GM21423 (cell line): ENCODE results near the gene UBE2J1.
"Not testable (repeated sequence)": the region's sequence is repeated elsewhere in the genome, so short reads cannot be mapped to it uniquely, and the experiment has no call there.

ENCODE experiments used
- ATAC-seq: cut with Tn5 transposase; IDR thresholded peaks from one replicate; pipeline ENCODE4 v1.9.1; 2021; ENCODE audit warnings: mild to moderate bottlenecking, moderate library complexity; ENCODE audit not compliant: unreplicated experiment

Gene UBE2J1, protein sequence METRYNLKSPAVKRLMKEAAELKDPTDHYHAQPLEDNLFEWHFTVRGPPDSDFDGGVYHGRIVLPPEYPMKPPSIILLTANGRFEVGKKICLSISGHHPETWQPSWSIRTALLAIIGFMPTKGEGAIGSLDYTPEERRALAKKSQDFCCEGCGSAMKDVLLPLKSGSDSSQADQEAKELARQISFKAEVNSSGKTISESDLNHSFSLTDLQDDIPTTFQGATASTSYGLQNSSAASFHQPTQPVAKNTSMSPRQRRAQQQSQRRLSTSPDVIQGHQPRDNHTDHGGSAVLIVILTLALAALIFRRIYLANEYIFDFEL

DNA sequence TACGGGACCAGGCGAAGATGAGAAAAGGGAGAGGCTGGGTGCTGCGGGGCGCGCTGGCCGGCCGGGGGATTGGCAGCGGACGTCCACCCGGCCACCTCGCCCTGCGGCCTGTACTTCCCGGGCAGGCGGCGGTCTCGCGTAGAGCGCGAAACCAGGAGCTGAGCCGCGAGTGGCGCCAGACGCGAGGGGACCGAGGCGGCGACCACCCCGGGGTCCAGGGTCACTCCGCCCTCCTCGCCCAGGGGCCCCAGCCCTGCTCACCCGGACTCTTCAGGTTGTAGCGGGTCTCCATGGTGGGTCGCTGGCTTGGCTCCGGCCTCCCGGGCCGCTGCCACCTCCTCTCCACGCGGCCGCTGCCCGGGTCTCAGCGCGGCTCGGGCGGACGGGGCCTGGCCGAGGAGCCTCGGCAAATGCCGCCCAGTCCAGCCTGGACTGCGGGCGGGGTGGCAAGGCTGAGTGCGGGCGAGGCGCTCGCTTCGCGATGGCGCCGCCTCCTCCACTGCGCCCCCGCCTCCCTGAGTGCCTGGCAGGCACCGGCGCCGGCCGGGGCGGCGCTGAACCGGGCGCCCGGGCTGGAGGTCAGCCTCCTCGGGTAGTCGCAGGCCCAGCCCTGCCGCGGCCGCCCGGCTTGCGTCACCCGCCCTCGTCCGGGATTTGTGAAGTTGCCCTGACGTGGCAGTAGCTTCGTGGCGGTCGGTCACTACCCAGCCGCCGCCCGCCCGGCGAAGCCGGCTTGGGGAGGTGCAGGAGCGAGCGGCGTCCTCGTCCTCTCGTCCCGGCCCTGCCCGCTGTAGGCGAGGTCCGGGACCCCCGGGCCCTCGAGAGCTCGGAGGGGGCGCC lies at the start of gene UBE2J1:
Gene UBE2J1 (minus strand): TSS at position 445 of the 840 bp plus-strand sequence. CDS start 153 bp downstream, at position 292.
- ATAC-seq, result peak; percentile 41

DNA sequence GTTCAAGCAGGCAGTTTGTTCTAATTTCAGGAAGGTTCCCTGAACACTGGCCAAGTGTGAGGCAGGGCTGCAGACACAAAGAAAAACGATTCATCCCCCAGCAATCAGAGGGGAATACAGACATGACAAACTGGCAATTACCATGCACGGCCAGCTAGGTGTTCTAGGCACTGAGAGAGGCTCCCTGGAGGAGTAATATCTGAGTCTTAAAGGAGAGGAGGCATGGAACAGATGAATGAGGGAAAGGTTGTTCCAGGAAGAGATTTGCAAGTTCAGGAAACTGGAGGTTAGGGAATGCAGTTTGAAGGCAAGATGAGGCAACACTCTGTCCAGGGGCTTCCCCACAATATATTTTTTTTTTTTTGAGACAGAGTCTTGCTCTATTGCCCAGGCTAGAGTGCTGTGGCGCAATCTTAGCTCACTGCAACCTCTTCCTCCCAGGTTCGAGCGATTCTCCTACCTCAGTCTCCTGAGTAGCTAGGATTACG lies 48.4 kb upstream of the UBE2J1 start:
- no peak for ATAC-seq

DNA sequence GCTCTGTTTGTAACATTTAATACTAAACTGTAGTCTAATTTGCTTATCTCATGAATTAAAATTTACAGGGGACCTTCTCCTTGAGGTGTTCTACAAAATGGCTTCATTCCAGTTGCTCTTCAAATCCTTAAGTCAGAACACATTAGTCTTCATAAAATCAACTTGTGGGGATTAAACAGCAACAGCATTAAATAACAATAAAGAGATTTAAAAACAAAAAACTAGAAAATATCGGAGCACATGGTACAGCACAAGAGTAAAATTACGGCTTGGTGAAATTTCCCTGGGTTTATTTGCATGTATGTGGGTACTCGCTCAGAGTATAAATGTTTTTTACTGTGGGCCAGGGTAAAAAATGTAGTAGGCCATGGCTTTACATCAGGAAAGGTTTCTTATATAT lies 47.5 kb upstream of the UBE2J1 start:
- no peak for ATAC-seq

DNA sequence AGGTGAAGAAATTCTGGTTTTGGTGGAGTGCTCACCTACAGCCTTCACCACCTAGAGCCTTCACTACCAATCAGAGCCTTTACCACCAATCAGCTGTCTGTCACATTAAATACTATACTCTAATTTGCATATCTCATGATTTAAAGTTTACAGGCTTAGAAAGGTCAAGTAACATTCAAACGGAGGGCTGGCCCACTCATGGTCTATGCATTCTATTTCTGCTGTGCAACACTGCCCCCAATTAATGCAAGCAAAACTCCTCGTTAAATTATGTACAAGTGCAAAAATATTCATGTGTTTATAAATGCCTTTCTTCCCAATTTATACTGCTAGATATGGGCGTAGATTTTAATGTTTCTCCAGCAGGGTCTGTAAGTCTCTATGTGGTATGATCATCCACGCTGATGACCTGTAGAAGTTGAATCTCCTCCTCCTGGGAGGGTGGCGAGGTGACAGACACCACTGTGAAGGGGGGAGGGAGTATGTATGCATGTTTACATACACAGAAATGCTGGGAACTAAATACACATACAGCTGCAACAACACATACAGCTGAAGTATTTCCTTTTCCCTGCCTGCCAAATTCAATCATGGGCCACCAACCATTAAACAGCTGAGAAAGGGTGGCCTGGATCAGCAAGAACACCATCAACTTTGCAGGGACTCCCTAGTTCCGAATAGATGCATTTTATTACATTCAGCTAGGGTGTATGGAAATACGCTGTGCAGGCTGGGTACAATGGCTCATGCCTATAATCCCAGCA lies 46.4 kb upstream of the UBE2J1 start:
- ATAC-seq, result no peak

DNA sequence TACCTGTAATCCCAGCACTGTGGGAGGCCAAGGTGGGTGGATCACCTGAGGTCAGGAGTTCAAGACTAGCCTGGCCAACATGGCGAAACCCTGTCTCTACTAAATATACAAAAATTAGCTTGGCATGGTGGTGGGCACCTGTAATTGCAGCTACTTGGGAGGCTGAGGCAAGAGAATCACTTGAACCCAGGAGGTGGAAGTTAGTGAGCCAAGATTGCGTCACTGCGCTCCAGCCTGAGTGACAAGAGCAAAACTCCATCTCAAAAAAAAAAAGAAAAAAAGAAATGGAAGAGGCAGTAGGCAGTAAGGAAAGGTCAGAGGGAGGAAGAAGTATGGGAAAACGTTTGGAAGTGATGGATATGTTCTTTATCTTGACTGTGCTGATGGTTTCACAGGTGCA lies 45.4 kb upstream of the UBE2J1 start:
- not testable (repeated sequence) for ATAC-seq

DNA sequence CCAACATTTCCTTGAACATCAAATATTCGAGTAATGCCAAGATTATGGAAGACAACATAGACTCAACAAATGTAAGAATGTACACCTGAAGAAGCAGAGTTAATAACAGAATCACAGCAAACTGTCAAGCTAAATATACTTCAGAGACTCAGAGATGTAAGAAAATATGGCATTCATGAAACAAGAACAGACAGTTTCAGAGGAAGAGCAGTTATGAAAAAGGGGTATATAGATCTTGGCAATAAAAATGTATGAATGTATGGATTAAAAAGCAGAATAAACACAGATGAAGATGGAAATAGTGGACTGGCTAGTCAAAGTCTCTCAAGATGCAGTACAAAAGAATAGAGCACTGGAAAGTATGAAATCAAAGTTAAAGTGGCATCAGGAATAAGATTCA lies 41.1 kb upstream of the UBE2J1 start:
- ATAC-seq, result no peak

DNA sequence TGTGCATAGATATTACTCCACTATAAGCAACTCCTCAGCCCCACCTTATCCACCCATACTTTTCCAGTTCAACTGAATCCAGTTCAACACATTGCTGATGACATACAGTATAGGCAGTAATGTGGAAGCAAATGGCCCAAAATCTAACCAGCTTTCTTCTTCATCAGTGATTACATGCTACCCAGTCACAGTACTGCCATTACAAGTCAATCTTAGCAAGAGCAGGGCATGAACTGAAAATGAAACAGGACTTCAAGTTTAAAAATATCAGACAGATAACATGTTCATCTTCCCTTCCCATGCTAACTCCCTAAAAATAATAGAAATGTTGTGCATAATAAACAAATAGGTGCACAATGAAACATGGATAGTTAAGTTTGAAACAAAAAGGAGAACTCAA lies 40.3 kb upstream of the UBE2J1 start:
- no peak for ATAC-seq

DNA sequence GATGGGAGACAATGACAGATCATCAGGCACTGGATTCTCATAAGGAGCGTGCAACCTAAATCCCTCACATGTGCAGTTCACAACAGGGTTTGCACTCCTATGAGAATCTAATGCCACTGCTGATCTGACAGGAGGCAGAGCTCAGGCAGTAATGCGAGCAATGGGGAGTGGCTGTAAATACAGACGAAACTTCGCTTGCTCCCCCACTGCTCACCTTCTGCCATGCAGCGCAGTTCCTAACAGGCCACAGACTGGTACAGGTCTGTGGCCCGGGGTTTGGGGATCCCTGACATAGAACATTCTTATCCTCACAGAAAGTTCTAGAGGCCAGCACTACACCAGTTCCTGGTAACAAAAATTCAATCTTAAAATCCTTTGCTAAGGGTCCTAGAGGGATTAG lies 36.3 kb upstream of the UBE2J1 start:
- no peak for ATAC-seq

DNA sequence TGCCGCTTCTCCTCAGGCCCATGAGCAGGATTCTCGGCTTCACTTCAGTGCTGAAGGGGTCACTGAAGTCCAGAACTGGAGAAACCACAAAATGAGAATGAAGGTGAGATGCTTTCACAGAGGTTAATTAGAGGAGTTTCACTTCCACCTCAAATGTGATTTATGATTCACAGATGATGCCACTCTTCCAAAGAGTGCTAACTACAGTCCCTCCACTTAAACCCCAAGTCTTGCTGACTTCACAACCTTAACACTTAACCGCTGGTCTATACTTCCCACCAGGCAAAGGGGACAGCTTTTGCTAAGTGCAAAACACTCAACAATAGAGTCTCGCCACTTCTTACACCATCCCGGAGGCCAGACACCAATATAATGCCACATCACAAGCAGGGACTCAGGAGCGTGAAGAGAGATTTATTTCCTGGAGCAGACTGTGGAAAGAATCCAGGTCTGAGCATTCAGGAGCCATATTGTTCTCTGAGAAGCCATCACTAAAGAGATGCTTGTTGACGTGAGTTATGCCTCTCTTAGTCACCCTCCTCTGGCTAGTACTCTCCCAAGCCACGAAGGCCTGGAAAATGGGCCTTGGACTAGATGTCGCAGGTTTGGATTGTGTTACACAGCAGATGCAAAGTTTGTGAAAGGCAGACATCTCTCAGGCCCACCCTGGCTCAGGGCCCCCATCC lies 35.1 kb upstream of the UBE2J1 start:
- ATAC-seq, result peak; percentile 95

DNA sequence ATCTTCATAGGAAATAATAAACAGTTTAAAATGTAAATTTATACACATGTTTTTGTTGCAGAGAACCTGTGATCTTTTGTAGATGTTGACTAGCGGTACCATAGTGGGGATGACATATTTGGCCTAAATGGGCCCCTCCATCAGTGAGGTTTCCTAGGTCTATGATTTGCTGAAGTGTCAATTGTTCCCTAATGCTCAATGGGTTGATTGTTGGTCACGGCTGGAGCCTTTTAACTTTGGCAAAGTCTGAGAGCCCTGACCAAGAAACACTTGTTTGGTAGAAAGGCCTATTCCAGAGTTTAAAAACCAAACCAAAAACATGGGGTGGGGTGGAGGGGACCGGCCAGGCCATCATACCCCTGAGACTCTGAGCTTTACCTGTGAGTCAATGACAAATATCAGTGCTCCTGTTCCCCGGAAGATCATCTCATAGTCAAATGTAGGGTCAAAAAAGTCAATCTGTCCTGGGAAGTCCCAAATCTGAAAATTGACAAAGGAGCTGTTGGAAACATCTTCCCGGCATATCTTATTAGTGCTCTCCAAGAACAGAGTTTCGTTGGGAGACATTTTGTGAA lies 34.5 kb upstream of the UBE2J1 start:
- peak; percentile 20 for ATAC-seq

DNA sequence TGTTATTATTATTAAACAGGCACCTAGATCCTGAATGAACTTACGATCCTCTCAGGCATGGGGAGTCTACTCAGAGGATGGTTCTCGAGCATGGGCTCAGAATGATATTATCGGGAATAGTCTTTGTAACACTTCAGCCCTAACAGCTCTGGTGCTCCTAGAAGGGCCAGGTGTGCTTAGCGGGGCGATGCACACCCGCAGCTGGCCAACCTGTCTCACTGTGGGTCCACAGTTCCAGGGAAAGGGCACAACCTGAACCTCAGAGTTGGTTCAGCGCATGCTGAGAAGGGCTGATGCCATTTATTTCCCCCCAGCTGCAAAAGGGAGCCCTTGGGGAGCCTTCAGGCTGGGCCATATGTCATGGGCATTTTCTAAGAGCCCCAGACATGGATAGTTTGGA lies 33.3 kb upstream of the UBE2J1 start:
- ATAC-seq, result no peak

DNA sequence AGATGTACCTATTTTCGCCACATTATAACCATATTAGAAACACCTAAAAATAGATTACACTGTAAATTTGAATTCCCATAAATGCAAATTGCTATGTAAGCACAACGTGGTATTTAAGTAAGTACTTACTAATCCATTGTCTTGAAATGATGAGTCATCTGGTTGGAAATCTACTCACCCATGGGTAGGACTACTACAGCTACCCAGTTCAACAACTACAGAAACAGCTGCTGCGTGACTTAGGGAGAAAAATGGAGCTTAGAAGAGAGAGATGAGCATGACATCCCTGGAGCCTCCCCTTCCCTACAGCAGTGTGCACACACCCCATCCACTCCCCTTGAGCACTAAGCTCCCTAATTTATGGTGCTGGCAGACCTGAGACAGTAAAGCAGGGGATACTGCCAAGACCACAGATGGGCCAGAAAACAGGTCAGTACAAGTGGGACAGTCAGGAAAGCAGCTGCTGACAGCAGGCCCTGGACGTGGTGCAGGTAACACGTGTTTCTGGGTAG lies 32.7 kb upstream of the UBE2J1 start:
- ATAC-seq, result peak; percentile 29

DNA sequence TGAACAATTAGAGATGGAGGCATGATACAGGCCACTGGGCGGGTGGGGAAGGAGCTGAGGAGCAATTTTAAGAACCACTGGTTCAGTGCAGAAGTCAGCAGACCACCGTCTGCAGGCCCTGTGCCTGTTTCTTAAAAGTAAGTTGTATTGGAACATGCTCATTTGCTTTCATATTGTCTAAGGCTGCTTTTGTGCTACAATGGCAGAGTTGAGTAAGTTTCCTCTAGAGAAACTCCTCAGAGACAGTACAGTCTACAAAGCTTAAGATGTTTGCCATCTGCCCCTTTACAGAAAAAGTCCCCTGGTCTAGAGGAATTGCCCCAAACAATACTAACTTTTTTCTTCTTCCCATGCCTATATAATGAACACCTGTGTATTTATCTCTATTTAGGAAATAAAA lies 28.5 kb upstream of the UBE2J1 start:
- ATAC-seq, result no peak

DNA sequence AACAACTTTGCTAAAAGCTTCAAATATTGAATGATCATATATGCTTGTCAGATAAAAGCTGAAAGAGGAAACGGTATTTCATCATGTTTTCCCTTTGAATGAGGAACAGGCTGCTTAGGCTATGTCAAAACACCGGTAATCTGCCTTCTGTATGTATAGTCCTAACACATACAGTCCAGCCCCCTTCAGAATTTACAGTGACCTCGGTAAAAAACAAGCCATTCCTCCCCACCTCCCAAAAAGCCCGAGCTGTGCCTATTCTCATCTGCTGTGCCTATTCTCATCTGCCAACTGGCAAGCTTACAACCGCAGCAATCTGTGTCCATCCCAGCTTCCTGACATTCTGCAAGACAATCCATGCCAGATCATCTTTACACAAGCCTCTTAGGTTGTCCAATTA lies 26.8 kb upstream of the UBE2J1 start:
- ATAC-seq, result no peak

DNA sequence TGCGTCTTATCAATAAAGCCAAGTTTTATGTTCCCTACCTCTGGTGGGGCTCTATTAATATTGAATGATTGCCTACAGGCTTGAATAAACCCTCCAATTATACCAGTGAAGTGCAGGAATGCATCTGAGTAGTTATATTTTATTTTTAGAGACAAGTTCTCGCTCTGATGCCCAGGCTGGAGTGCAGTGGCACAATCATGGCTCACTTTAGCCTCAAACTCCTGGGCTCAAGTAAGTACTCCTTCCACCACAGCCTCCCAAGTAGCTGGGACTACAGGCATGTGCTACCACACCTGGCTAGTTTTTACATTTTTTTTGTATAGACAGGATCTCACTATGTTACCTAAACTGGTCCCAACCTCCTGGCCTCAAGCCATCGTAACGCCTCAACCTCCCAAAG lies 26.1 kb upstream of the UBE2J1 start:
- no peak for ATAC-seq

DNA sequence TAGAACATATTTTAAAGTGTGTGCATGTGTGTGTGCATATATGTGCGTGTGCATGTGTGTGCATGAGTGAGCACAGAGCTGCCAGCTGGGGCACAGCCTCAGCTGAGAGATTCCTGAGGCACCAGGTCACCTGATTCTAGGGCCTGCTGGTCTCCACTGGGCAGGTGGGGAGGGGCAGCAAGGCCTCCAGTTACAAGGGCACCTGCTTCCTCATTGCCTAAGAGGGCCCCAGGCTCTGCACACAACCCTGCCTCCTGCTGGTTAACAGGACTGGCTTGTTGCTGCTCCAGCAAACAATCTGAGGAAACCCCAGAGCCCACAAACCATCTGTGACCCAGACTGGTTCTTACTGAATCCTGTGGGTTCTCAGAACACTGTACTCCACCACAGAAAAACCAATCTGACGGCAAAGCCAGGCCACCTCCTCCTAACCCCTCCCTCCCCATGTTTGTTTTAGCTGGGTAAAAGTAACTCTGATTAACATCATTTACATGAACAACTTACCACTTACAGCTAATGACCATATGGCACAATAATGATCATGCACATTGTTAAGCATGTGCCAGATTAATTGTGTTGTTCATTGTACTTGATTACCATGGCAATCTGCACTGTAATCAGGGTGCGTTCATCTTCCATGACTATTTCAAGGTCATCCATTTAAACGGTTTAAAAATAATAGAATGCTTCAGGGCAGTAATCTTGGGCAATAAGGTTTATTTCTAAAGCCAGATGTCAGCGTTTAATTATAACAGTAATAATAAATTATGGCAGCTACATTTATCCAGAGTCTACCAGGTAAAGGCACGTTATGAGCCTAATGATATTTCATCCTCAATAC lies 23.1 kb upstream of the UBE2J1 start:
- peak; percentile 77 for ATAC-seq

DNA sequence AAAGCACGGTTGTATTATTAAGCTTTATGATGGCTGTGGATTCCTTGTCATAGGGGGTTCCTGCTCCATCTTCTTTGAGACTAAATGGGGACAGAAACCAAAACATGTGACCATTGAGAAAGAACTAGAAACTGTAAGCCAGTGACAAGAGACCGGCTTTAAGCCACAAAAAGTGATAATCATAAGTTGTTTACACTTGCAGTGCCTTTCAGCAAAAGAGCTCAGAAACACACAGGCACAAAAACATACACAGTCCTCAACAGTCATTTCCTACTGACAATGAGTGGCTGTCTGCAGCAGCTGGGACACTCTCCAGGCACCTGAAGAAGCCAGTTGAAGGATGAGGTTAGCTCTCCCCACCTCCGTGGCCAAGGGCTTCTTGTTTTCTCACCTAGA lies 20.0 kb upstream of the UBE2J1 start:
- ATAC-seq, result peak; percentile 43

DNA sequence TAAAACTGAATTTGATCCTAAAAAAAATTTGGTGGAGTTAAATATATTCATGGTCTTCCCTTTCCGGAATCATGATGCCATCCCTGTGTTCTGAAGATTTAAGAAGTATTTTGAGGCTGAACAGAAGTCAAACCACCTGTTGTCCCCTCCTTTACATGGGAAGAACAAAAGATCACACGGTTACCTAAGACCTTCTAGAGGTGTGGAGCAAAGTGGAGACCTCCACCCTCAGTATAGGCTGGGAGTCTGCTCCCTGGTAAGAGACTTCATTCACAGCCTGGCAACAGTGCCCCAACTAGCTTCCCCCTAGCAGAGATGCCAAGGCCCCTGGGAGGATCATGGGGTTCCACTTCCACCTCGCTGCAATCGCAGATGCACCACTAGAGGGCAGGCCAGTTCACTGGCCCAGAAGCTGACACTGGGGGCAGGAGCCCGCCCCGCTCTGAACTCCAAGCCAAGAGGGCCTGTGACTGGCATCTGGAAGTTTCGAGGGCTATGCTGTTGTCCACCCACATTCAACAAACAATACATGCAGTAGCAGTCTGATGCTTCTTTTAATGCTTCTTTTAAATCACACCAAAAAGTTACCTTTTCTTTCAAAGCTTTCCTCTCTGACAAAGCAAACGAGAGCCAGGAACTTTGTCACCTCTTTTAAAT lies 19.5 kb upstream of the UBE2J1 start:
- peak; percentile 62 for ATAC-seq

DNA sequence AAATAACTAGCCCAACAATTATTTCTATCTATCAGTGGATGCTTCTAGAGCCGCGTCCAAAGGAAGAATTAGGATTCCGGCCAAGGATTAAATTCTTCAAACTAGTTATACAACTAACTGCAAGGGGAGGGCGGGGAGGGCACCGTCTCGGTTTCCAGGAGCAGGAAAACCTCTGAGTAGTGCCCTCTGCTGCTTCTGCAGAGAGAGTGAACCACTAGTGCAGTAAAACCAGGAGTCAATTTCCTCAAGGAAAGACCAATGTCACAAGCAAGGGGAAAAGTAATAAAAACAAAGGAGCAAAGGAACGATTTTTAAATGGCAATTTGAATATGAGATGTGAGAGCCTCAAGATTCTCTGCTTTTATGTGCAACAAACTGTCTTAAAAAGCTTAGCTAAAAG lies 16.5 kb upstream of the UBE2J1 start:
- no peak for ATAC-seq
